Measurements from ENCODE around the gene PBOV1.

PBOV1 gene

DNA sequence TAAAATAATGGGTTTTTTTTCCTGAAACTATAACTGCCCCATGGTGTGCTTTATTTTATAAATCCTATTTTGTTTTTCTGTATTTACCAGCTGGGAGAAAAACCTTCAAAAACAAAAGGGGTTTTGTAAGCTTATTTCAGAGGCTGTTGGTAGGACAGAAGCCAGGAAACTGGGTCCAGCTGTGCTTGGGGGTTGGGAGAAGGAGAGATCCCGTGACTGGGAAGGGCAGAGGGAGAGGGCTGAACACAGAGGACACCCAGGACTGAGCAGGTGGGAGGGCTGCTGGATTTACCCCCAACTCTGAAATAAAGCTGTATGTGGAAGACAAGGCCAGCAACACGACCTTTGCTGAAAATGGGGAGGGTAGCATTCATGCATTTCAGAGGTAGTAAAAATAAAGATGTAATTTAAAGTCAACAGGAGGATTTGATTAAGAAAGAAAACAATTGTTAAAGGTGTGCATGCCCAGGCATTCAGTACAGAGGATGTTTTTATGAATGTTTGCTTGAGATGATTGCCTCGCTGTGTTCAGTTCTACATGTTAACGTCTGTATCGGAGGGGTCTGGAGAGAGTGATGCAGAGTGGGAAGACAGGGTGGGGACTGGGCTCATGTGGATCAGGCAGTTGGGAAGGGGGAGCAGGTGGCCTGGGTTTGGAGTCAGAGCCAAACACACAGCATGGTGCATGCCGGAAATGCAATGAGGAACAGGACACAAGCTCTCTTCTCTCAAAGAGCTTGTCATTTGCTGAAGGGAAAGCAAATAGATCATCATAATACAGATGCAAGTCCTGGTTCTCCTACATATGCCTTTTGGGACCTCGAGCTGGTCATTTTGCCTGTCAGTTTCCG lies 35.1 kb downstream of the PBOV1 start:
- H3K36me3 ChIP-seq, result no peaks in the 10 kb centered on the region
- DNase-seq, result no peak
- no peak overlapping the region for H3K27ac ChIP-seq
- peaks cover 2% of the 10 kb centered on the region for H3K9me3 ChIP-seq (ENCODE audit: severe bottlenecking)
- no peak overlapping the region for H3K4me3 ChIP-seq (ENCODE audit: low read depth, low read length)
- TF ChIP-seq, protein P1, sequence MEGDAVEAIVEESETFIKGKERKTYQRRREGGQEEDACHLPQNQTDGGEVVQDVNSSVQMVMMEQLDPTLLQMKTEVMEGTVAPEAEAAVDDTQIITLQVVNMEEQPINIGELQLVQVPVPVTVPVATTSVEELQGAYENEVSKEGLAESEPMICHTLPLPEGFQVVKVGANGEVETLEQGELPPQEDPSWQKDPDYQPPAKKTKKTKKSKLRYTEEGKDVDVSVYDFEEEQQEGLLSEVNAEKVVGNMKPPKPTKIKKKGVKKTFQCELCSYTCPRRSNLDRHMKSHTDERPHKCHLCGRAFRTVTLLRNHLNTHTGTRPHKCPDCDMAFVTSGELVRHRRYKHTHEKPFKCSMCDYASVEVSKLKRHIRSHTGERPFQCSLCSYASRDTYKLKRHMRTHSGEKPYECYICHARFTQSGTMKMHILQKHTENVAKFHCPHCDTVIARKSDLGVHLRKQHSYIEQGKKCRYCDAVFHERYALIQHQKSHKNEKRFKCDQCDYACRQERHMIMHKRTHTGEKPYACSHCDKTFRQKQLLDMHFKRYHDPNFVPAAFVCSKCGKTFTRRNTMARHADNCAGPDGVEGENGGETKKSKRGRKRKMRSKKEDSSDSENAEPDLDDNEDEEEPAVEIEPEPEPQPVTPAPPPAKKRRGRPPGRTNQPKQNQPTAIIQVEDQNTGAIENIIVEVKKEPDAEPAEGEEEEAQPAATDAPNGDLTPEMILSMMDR (IDR thresholded peaks at IDR 0.05; ENCODE audit: low read depth, low read length), result no peak
- no peaks in the 10 kb centered on the region for H3K27me3 ChIP-seq (ENCODE audit: insufficient read depth, low read depth, severe bottlenecking)

DNA sequence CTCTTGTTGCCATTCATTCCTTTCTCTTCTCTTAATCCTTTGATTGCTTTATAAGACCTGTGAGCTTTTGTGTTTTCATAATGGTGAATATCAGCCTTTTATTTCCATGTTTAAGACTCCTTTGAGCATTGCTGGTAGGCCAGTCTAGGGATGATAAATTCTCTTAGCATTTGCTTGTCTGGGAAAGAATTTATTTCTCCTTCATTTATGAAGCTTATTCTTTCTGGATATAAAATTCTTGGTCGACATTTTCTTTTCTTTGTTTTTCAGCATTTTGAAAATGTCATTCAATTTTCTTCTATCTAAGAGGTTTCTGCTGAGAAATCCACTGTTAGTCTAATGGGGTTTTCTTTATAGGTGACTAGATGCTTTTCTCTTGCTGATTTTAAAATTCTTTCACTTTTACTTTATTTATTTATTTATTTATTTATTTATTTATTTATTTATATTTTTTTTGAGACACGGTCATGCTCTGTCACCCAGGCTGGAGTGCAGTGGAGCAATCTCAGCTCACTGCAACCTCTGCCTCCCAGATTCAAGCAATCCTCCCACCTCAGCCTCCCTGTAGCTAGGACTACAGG lies 41.5 kb downstream of the PBOV1 start:
- no peaks in the 10 kb centered on the region for H3K36me3 ChIP-seq
- peaks cover 13% of the 10 kb centered on the region for H3K9me3 ChIP-seq (ENCODE audit: severe bottlenecking)
- no peak for DNase-seq
- H3K4me3 ChIP-seq (ENCODE audit: low read depth, low read length), result no peak overlapping the region
- no peaks in the 10 kb centered on the region for H3K27me3 ChIP-seq (ENCODE audit: insufficient read depth, low read depth, severe bottlenecking)
- TF ChIP-seq, protein P1 (IDR thresholded peaks at IDR 0.05; ENCODE audit: low read depth, low read length), result no peak
- no peak overlapping the region for H3K27ac ChIP-seq

GRCh38 chr6:138175596-138175995 lies 42.7 kb downstream of the PBOV1 start:
- Histone ChIP-seq H3K4me3 (ENCODE audit: low read depth, low read length) (no peak overlapping the region), H3K27ac (no peak overlapping the region), H3K36me3 (peaks cover 4% of the 10 kb centered on the region), H3K9me3 (ENCODE audit: severe bottlenecking) (peaks cover 13% of the 10 kb centered on the region), H3K27me3 (ENCODE audit: insufficient read depth, low read depth, severe bottlenecking) (no peaks in the 10 kb centered on the region)
- no peak for DNase-seq
- TF ChIP-seq, protein P1 (IDR thresholded peaks at IDR 0.05; ENCODE audit: low read depth, low read length), result no peak

Data from WERI-Rb-1 (cell line).